IMR-90 (cell line): ENCODE data around the gene PLSCR2. TPM values are rescaled to one million over a fixed set of nuclear protein-coding genes. Genes with fewer than 3 reads are reported as not detected.

Source experiments
- ATAC-seq: fragments of 200-7000 bp; cut with Tn5 transposase; 2 replicates; pipeline ENCODE4 v1.9.1; 2020; ENCODE audit warnings: low read depth, mild to moderate bottlenecking, moderate library complexity
- BruUV-seq: library from RNA; stranded (reverse); fragments of 400-500 nt; replicated peaks from 2 replicates; lab custom pipeline; 2021; lab: Mats Ljungman, UMichigan
- CTCF ChIA-PET: fragments of 300-600 bp; formaldehyde crosslinking; extraction: SDS; loops from one replicate; lab custom pipeline; 2021; ENCODE audit warnings: antibody characterized with exemption; lab: Yijun Ruan, JAX
- POLR2A ChIA-PET: fragments of 300-600 bp; sonication (Branson Sonifier 250); formaldehyde crosslinking; loops from one replicate; lab custom pipeline; 2022; ENCODE audit warnings: antibody characterized with exemption; ENCODE audit not compliant: unreplicated experiment; lab: Charles Lee
- DNase-seq: peaks from one replicate; pipeline ENCODE4 v3.0.0; 2013
- H2AFZ ChIP-seq: replicated peaks from 2 replicates; pipeline ENCODE3; 2013; ENCODE audit warnings: low read length, mild to moderate bottlenecking; ENCODE audit not compliant: poor library complexity
- H2AK5ac ChIP-seq: 2 replicates; pipeline ENCODE4 v1.6.1; 2013; ENCODE audit warnings: low read depth, low read length, inconsistent platforms
- H2AK9ac ChIP-seq: replicated peaks from 2 replicates; pipeline ENCODE3; 2013; ENCODE audit warnings: mild to moderate bottlenecking, low read depth, low read length, moderate library complexity; ENCODE audit not compliant: poor library complexity
- H2BK120ac ChIP-seq: 2 replicates; pipeline ENCODE4 v1.6.1; 2013; ENCODE audit warnings: low read depth, low read length, inconsistent platforms
- H2BK15ac ChIP-seq: 3 replicates; pipeline ENCODE4 v1.6.1; 2013; ENCODE audit warnings: low read depth, low read length, inconsistent platforms
- H2BK20ac ChIP-seq: 2 replicates; pipeline ENCODE4 v1.6.1; 2013; ENCODE audit warnings: low read depth, mild to moderate bottlenecking, inconsistent platforms, low read length, moderate library complexity
- H2BK5ac ChIP-seq: 2 replicates; pipeline ENCODE4 v1.6.1; 2013; ENCODE audit warnings: mild to moderate bottlenecking, low read depth, low read length, inconsistent platforms; ENCODE audit not compliant: poor library complexity, severe bottlenecking
- H3K14ac ChIP-seq: replicated peaks from 2 replicates; pipeline ENCODE4 v1.6.1; 2013; ENCODE audit warnings: low read depth, low read length, inconsistent platforms
- H3K18ac ChIP-seq: 2 replicates; pipeline ENCODE4 v1.6.1; 2013; ENCODE audit warnings: low read depth, low read length, control low read depth
- H3K23ac ChIP-seq: 2 replicates; pipeline ENCODE4 v1.6.1; 2013; ENCODE audit warnings: low read depth, low read length, inconsistent platforms
- H3K27ac ChIP-seq: 2 replicates; pipeline ENCODE4 v1.5.1; 2013; ENCODE audit warnings: mild to moderate bottlenecking, control low read depth, low read length; ENCODE audit not compliant: insufficient read depth
- H3K27me3 ChIP-seq: 2 replicates; pipeline ENCODE4 v1.6.1; 2013; ENCODE audit warnings: low read length; ENCODE audit not compliant: control insufficient read depth, insufficient read depth
- H3K36me3 ChIP-seq: 2 replicates; pipeline ENCODE4 v1.6.1; 2013; ENCODE audit warnings: low read length, mixed read lengths; ENCODE audit not compliant: control insufficient read depth, insufficient read depth
- H3K4ac ChIP-seq: 2 replicates; pipeline ENCODE4 v1.6.1; 2013; ENCODE audit warnings: low read depth, low read length, inconsistent platforms
- H3K4me1 ChIP-seq: 2 replicates; pipeline ENCODE4 v1.6.1; 2013; ENCODE audit warnings: low read length, mixed read lengths; ENCODE audit not compliant: control insufficient read depth, insufficient read depth
- H3K4me2 ChIP-seq: 2 replicates; pipeline ENCODE4 v1.6.1; 2013; ENCODE audit warnings: low read depth, mild to moderate bottlenecking, control low read depth, low read length, moderate library complexity
- H3K4me3 ChIP-seq: 2 replicates; pipeline ENCODE4 v1.5.1; 2013; ENCODE audit warnings: low read depth, mild to moderate bottlenecking, control low read depth, low read length, moderate library complexity; ENCODE audit not compliant: insufficient read depth
- H3K56ac ChIP-seq: 2 replicates; pipeline ENCODE4 v1.6.1; 2013; ENCODE audit warnings: low read length, inconsistent platforms; ENCODE audit not compliant: insufficient read depth; ENCODE audit errors: extremely low read depth
- H3K79me1 ChIP-seq, 2 experiments: 2 replicates each; pipeline ENCODE4 v1.6.1; 2013; ENCODE audit warnings: low read length in 2 of 2, inconsistent platforms in 1 of 2, low read depth in 1 of 2
- H3K9ac ChIP-seq: 2 replicates; pipeline ENCODE4 v1.6.1; 2013; ENCODE audit warnings: low read depth, low read length, control low read depth
- H3K9me1 ChIP-seq: 2 replicates; pipeline ENCODE4 v1.6.1; 2013; ENCODE audit warnings: low read length, inconsistent platforms; ENCODE audit not compliant: insufficient read depth
- H3K9me3 ChIP-seq: 2 replicates; pipeline ENCODE4 v1.6.1; 2013; ENCODE audit warnings: low read length; ENCODE audit not compliant: control insufficient read depth, insufficient read depth
- H4K20me1 ChIP-seq: 2 replicates; pipeline ENCODE4 v1.6.1; 2013; ENCODE audit warnings: low read length, inconsistent platforms; ENCODE audit not compliant: insufficient read depth
- H4K5ac ChIP-seq: 2 replicates; pipeline ENCODE4 v1.6.1; 2013; ENCODE audit warnings: mild to moderate bottlenecking, low read depth, low read length, control low read depth
- H4K8ac ChIP-seq, 2 experiments: 2 replicates each; pipeline ENCODE4 v1.6.1; 2013; ENCODE audit warnings: low read depth in 2 of 2, low read length in 2 of 2, control low read depth in 1 of 2, inconsistent platforms in 1 of 2
- H4K91ac ChIP-seq: 2 replicates; pipeline ENCODE4 v1.6.1; 2013; ENCODE audit warnings: low read depth, low read length, inconsistent platforms; ENCODE audit not compliant: insufficient read depth
- CEBPB ChIP-seq: IDR thresholded peaks from 2 replicates; pipeline ENCODE4 v1.6.1; 2012; ENCODE audit warnings: low read depth, low read length, improper control_type of control experiment
- MAZ ChIP-seq: IDR thresholded peaks from 2 replicates; pipeline ENCODE4 v1.6.1; 2012; ENCODE audit warnings: low read depth, mild to moderate bottlenecking, low read length, improper control_type of control experiment, moderate library complexity, borderline replicate concordance
- dilution Hi-C: fragments of 300-500 bp; cut with HindIII; formaldehyde crosslinking; loops from one replicate; pipeline ENCODE4 v1.14.3; 2018; ENCODE audit warnings: low sequenced_read_pairs; ENCODE audit not compliant: unreplicated experiment
- in situ Hi-C: fragments of 300-500 bp; cut with MboI; formaldehyde crosslinking; loops from 3 replicates; pipeline ENCODE4 v1.14.3; 2019; ENCODE audit warnings: low sequenced_read_pairs, inconsistent platforms, mixed read lengths
- intact Hi-C: fragments of 100-400 bp; cut with micrococcal nuclease; formaldehyde crosslinking; loops from 2 replicates; pipeline ENCODE4 v1.10.0; 2022
- polyA plus RNA-seq, 3 experiments: library from polyadenylated mRNA; depleted of rRNA; stranded (reverse); fragments of >200 nt; gene quantifications; 2 replicates each; pipeline ENCODE4 v1.2.3, GENCODE V29; 2012; ENCODE audit warnings: low replicate concordance in 1 of 3
- total RNA-seq: library from RNA; depleted of rRNA; stranded (reverse); fragments of >200 nt; gene quantifications from 2 replicates; pipeline ENCODE4 v1.2.3, GENCODE V29; 2012

Gene PLSCR2
- total and polyA plus RNA-seq, 2 of the 4 experiments (the other 2 are of a cell fraction) = not detected

GRCh38 chr3:146390957-146391356 is 78.4 kb downstream of the PLSCR2 start:
- Histone ChIP-seq H4K8ac (no peak overlapping the region), H3K27me3 (no peaks in the 10 kb centered on the region), H3K56ac (no peak overlapping the region), H4K20me1 (no peaks in the 10 kb centered on the region), H3K4ac (no peak overlapping the region), H3K27ac (no peak overlapping the region), H3K4me2 (no peak overlapping the region; the same call in 1 of the 2 replicates), H2BK120ac (no peak overlapping the region), H2BK15ac (no peak overlapping the region), H2BK20ac (no peak overlapping the region), H2AK9ac (no peak overlapping the region), H3K18ac (no peak overlapping the region), H2AFZ (no peak overlapping the region), H3K9me3 (no peaks in the 10 kb centered on the region), H3K23ac (no peak overlapping the region), H3K9me1 (no peaks in the 10 kb centered on the region), H3K14ac (no peak overlapping the region), H2BK5ac (no peak overlapping the region), H2AK5ac (no peak overlapping the region), H4K5ac (no peak overlapping the region), H3K79me1 (no peaks in the 10 kb centered on the region), H3K4me3 (no peak overlapping the region), H4K91ac (no peak overlapping the region), H3K4me1 (no peaks in the 10 kb centered on the region; the same call in 1 of the 2 replicates), H3K9ac (no peak overlapping the region), H3K36me3 (no peaks in the 10 kb centered on the region)
- ChIA-PET POLR2A (no interaction called here), CTCF (interaction anchor here (1.2 kb wide), 1 partner anchor 8 kb away, joined by 6 read pairs; no protein-coding TSS in a partner anchor)
- ATAC-seq (peak; percentile 90), DNase-seq (peak; percentile 91)
- no TSS peak for BruUV-seq
- in situ Hi-C loops (no loop called here), intact Hi-C loops (no loop called here), dilution Hi-C loops (no loop called here)
- peak; percentile 17; the same call in 1 of the 2 replicates for TF ChIP-seq CEBPB
- no peak for TF ChIP-seq MAZ
